ENCODE data around the gene PIEZO2. TPM values are rescaled to one million over a fixed set of nuclear protein-coding genes. Genes with fewer than 3 reads are reported as not detected.

Gene PIEZO2
- total RNA-seq, 3 donors from 2014 or later (not counting 1 experiment from before 2014, with no cell fraction given) = not detected

GRCh38 chr18:10893761-10894160, 255.6 kb downstream of the PIEZO2 start:
- intact Hi-C loops (cut with micrococcal nuclease) = no loop called here
- WGBS (ENCODE audit: insufficient coverage) = 89% methylated on average over 5 of the region's 5 CpGs
- H3K9me3 Mint-ChIP-seq = peaks cover 0 to 1% of the 10 kb centered on the region in 2 donors

GRCh38 chr18:10893196-10893595, 256.2 kb downstream of the PIEZO2 start:
- no peak overlapping the region for H3K4me3 ChIP-seq (ENCODE audit: low read length)
- intact Hi-C loops (cut with micrococcal nuclease) = no loop called here
- Mint-ChIP-seq H3K4me3 (no peak overlapping the region), H3K9me3 (peaks cover 0 to 2% of the 10 kb centered on the region in 2 donors), H3K36me3 (no peaks in the 10 kb centered on the region), H3K27me3 (ENCODE audit: low read depth in 2 of 2) (peaks cover 0 to 3% of the 10 kb centered on the region in 2 donors), H3K4me1 (no peaks in the 10 kb centered on the region), H3K27ac (no peak overlapping the region)
- no peaks in the 10 kb centered on the region for H3K27me3 ChIP-seq (ENCODE audit: control insufficient read depth, insufficient read depth, low read length)
- no peak overlapping the region for H3K27ac ChIP-seq (ENCODE audit: low read length)
- no peak for DNase-seq
- no peak for TF ChIP-seq CTCF (IDR thresholded peaks at IDR 0.05)
- no peaks in the 10 kb centered on the region for H3K36me3 ChIP-seq (ENCODE audit: control insufficient read depth, insufficient read depth, low read length)
- no peak for ATAC-seq
- 98% methylated on average over 2 of the region's 2 CpGs for WGBS (ENCODE audit: insufficient coverage)
- H3K9me3 ChIP-seq (ENCODE audit: control insufficient read depth, insufficient read depth, low read length) = no peaks in the 10 kb centered on the region
- no peaks in the 10 kb centered on the region for H3K4me1 ChIP-seq (ENCODE audit: control insufficient read depth, insufficient read depth, low read length)

More at GRCh38 chr18:10893761-10894160, 255.6 kb downstream of the PIEZO2 start:
- ATAC-seq (no peak), DNase-seq (no peak)
- Histone ChIP-seq H3K9me3 (ENCODE audit: control insufficient read depth, insufficient read depth, low read length) (no peaks in the 10 kb centered on the region), H3K27ac (ENCODE audit: low read length) (no peak overlapping the region), H3K4me3 (ENCODE audit: low read length) (no peak overlapping the region), H3K36me3 (ENCODE audit: control insufficient read depth, insufficient read depth, low read length) (no peaks in the 10 kb centered on the region), H3K27me3 (ENCODE audit: control insufficient read depth, insufficient read depth, low read length) (no peaks in the 10 kb centered on the region), H3K4me1 (ENCODE audit: control insufficient read depth, insufficient read depth, low read length) (no peaks in the 10 kb centered on the region)
- Mint-ChIP-seq H3K36me3 (no peaks in the 10 kb centered on the region), H3K4me3 (no peak overlapping the region), H3K27ac (no peak overlapping the region), H3K27me3 (ENCODE audit: low read depth in 2 of 2) (peaks cover 0 to 3% of the 10 kb centered on the region in 2 donors), H3K4me1 (no peaks in the 10 kb centered on the region)
- no peak for TF ChIP-seq CTCF (IDR thresholded peaks at IDR 0.05)

GRCh38 chr18:10892786-10893185, 256.6 kb downstream of the PIEZO2 start:
- H3K27ac ChIP-seq (ENCODE audit: low read length) = no peak overlapping the region
- H3K9me3 ChIP-seq (ENCODE audit: control insufficient read depth, insufficient read depth, low read length) = no peaks in the 10 kb centered on the region
- H3K4me3 ChIP-seq (ENCODE audit: low read length) = no peak overlapping the region
- DNase-seq = no peak
- no peaks in the 10 kb centered on the region for H3K4me1 Mint-ChIP-seq
- WGBS (ENCODE audit: insufficient coverage) = no CpG with 5 or more reads among the region's 1 CpG
- H3K4me1 ChIP-seq (ENCODE audit: control insufficient read depth, insufficient read depth, low read length) = no peaks in the 10 kb centered on the region
- H3K36me3 Mint-ChIP-seq = no peaks in the 10 kb centered on the region
- peaks cover 0 to 3% of the 10 kb centered on the region in 2 donors for H3K27me3 Mint-ChIP-seq (ENCODE audit: low read depth in 2 of 2)
- H3K4me3 Mint-ChIP-seq = no peak overlapping the region
- H3K9me3 Mint-ChIP-seq = peaks cover 0 to 4% of the 10 kb centered on the region in 2 donors
- no peak for TF ChIP-seq CTCF (IDR thresholded peaks at IDR 0.05)
- H3K27ac Mint-ChIP-seq = no peak overlapping the region
- H3K36me3 ChIP-seq (ENCODE audit: control insufficient read depth, insufficient read depth, low read length) = no peaks in the 10 kb centered on the region
- intact Hi-C loops (cut with micrococcal nuclease) = no loop called here
- ATAC-seq = no peak
- no peaks in the 10 kb centered on the region for H3K27me3 ChIP-seq (ENCODE audit: control insufficient read depth, insufficient read depth, low read length)

GRCh38 chr18:10890022-10890421, 259.3 kb downstream of the PIEZO2 start:
- Histone ChIP-seq H3K27me3 (ENCODE audit: control insufficient read depth, insufficient read depth, low read length) (no peaks in the 10 kb centered on the region), H3K4me3 (ENCODE audit: low read length) (no peak overlapping the region), H3K27ac (ENCODE audit: low read length) (no peak overlapping the region), H3K9me3 (ENCODE audit: control insufficient read depth, insufficient read depth, low read length) (no peaks in the 10 kb centered on the region), H3K4me1 (ENCODE audit: control insufficient read depth, insufficient read depth, low read length) (no peaks in the 10 kb centered on the region), H3K36me3 (ENCODE audit: control insufficient read depth, insufficient read depth, low read length) (no peaks in the 10 kb centered on the region)
- Mint-ChIP-seq H3K4me1 (no peaks in the 10 kb centered on the region), H3K9me3 (peaks cover 2 to 4% of the 10 kb centered on the region in 2 donors), H3K27me3 (ENCODE audit: low read depth in 2 of 2) (peaks cover 0 to 3% of the 10 kb centered on the region in 2 donors), H3K27ac (no peak overlapping the region), H3K4me3 (no peak overlapping the region), H3K36me3 (no peaks in the 10 kb centered on the region)
- intact Hi-C loops (cut with micrococcal nuclease) = no loop called here
- WGBS (ENCODE audit: insufficient coverage) = no CpG with 5 or more reads among the region's 1 CpG
- DNase-seq (no peak), ATAC-seq (no peak)
- TF ChIP-seq CTCF (IDR thresholded peaks at IDR 0.05) = no peak
